Esophagus muscularis mucosa (tissue), 4 donors: ENCODE measurements around the gene CCDC85C. TPM values are rescaled to one million over a fixed set of nuclear protein-coding genes. Genes with fewer than 3 reads are reported as not detected.

Source experiments
- DNase-seq: peaks from one replicate; pipeline ENCODE4 v3.0.0-alpha.2; 2017; ENCODE audit errors: extremely low spot score
- H3K27ac ChIP-seq, 4 donors: fragments of 200-600 bp; sonication (generic); replicated peaks in 1 of 4; 1 replicate in 3 of 4; 2 replicates in 1 of 4; pipeline ENCODE4 v1.5.1; 2016 to 2019; ENCODE audit warnings: mild to moderate bottlenecking in 1 of 4
- H3K27me3 ChIP-seq, 4 donors: fragments of 200-600 bp; sonication (generic); one replicate each; pipeline versions ENCODE4 v1.5.1 to v1.6.0; 2016 to 2019
- H3K36me3 ChIP-seq, 4 donors: fragments of 200-600 bp; sonication (generic); one replicate each; pipeline ENCODE4 v1.5.1; 2016 to 2019
- H3K4me1 ChIP-seq, 4 donors: fragments of 200-600 bp; sonication (generic); one replicate each; pipeline ENCODE4 v1.5.1; 2016 to 2019
- H3K4me3 ChIP-seq, 4 donors: fragments of 200-600 bp; sonication (generic); 1 replicate in 2 of 4; 2 replicates in 2 of 4; pipeline ENCODE4 v1.5.1; 2016 to 2019; ENCODE audit warnings: mild to moderate bottlenecking in 4 of 4, moderate library complexity in 1 of 4
- H3K9me3 ChIP-seq, 4 donors: fragments of 200-600 bp; sonication (generic); 1 replicate in 3 of 4; 2 replicates in 1 of 4; pipeline ENCODE4 v1.5.1; 2016 to 2019
- CTCF ChIP-seq, 3 experiments: fragments of 200-600 bp in 2 of 3; fragments of 450-650 bp in 1 of 3; sonication (generic) in 2 of 3; IDR thresholded peaks; one replicate each; pipeline ENCODE4 v1.5.1; 2017 to 2019; ENCODE audit warnings: antibody characterized with exemption in 3 of 3, mild to moderate bottlenecking in 2 of 3, moderate library complexity in 1 of 3
- EP300 ChIP-seq: sonication (generic); formaldehyde crosslinking; IDR thresholded peaks from one replicate; pipeline ENCODE4 v1.6.1; 2017; ENCODE audit warnings: antibody characterized with exemption
- POLR2A ChIP-seq: fragments of 450-650 bp; IDR thresholded peaks from one replicate; pipeline ENCODE4 v1.6.1; 2017; ENCODE audit warnings: antibody characterized with exemption, moderate library complexity, mild to moderate bottlenecking, low read depth
- POLR2AphosphoS5 ChIP-seq, 2 donors: sonication (generic); formaldehyde crosslinking; IDR thresholded peaks; one replicate each; pipeline ENCODE4 v1.6.1; 2017; ENCODE audit warnings: antibody characterized with exemption in 2 of 2
- WGBS: methylation state at CpG from one replicate; pipeline ENCODE4 v1.1.5; 2018; 5-methylcytosine and 5-hydroxymethylcytosine counted together
- intact Hi-C: fragments of 100-400 bp; cut with DNase I; formaldehyde crosslinking; loops from one replicate; pipeline ENCODE4 v1.15.1; 2023
- total RNA-seq, 4 donors: library from RNA; depleted of rRNA; stranded (reverse); fragments of >200 nt; gene quantifications; one replicate each; pipeline versions ENCODE4 v1.1.0 to v1.2.1, GENCODE V29; 2016

Gene CCDC85C
- total RNA-seq, 4 donors from 2014 or later, result 17.9 to 48.7 (median 30.8) TPM

DNA sequence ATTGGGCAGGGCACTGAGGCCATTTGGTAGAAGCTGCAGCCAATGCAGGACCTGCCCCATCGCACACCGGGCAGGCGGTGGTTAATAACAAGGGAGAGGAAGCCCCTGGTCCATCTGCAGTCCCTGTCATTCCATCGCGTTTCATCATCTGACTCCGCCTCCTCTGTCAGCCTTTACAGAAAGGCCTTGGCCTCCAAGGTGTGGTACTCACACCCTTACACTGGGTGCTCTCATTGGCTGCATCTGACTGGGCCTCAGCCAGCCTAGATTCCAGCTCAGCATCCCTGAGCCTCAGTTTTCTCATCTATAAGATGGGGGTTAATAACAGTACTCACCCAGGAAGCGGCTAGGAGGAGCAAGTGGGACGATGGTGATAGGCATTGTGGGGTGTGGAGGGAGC, 26.2 kb upstream of the CCDC85C start:
- no peak for TF ChIP-seq POLR2A
- no peak for TF ChIP-seq POLR2AphosphoS5 (IDR thresholded peaks at IDR 0.05)
- TF ChIP-seq EP300, result no peak
- no peak for TF ChIP-seq CTCF (IDR thresholded peaks at IDR 0.05)
- no peaks in the 10 kb centered on the region for H3K36me3 ChIP-seq
- H3K27ac ChIP-seq, result no peak overlapping the region
- no peak for DNase-seq
- H3K4me1 ChIP-seq, result peaks cover 7 to 9% (median 7%) of the 10 kb centered on the region in 4 donors
- H3K27me3 ChIP-seq, result no peaks in the 10 kb centered on the region
- H3K9me3 ChIP-seq, result no peaks in the 10 kb centered on the region
- WGBS, result 69% methylated on average over 8 of the region's 8 CpGs
- intact Hi-C loops, result no loop called here
- H3K4me3 ChIP-seq, result no peak overlapping the region

GRCh38 chr14:99628887-99629618, 25.0 kb upstream of the CCDC85C start:
- Histone ChIP-seq H3K27ac (no peak overlapping the region), H3K4me3 (no peak overlapping the region), H3K4me1 (peaks cover 7 to 13% (median 10%) of the 10 kb centered on the region in 4 donors), H3K36me3 (no peaks in the 10 kb centered on the region), H3K9me3 (no peaks in the 10 kb centered on the region), H3K27me3 (no peaks in the 10 kb centered on the region)
- intact Hi-C loops, result loop anchor here (2.0 kb wide), 1 partner anchor 110 kb away; no protein-coding TSS in a partner anchor
- no peak for DNase-seq
- 38% methylated on average over 12 of the region's 20 CpGs for WGBS
- TF ChIP-seq CTCF (IDR thresholded peaks at IDR 0.05) (peak in 2 of 3 experiments; percentile 96 to 98), POLR2A (no peak), POLR2AphosphoS5 (IDR thresholded peaks at IDR 0.05) (peak in 1 of 2 donors; percentile 50), EP300 (no peak)

DNA sequence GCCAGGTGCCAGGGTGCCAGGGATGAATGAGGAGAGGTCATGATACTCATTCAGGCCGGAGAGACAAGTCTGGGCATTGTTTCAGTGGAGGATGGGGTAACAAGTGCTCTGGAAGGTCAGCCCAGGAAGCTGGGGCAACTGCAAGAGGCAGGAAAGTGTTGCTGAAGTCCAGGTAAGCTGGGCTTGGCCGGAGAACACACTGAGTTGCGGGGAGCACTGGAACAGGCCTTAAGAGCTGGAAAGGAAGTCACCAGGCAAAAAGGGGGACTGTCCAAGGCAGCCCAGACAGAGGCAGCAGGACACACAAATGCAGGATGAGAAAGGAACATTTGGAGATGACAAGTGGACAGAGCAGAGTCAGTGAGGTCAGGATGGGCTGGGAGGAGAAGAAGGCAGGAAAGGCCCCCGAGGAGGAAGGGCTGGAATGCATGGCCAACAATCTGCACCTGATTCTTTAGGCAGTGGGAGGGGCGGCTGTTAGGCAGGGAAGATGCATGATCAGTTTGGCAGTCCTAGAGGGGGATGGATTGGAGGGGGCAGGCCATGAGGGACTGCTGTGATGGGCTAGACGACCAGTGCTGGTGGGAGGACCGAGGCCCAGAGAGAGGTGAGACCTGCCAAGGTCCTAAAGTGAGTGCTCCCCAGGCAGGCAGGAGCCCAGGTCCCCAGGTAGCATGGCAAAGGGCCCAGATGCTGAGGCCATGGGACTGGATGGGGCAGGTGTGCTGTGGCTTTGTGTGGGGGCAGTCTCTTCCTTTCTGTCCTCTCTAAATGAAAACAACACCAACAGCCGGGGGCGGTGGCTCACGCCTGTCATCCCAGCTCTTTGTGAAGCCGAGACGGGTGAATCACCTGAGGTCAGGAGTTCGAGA, 23.7 kb upstream of the CCDC85C start:
- Histone ChIP-seq H3K27ac (no peak overlapping the region), H3K36me3 (no peaks in the 10 kb centered on the region), H3K9me3 (no peaks in the 10 kb centered on the region), H3K4me3 (no peak overlapping the region), H3K4me1 (peaks cover 7 to 23% (median 20%) of the 10 kb centered on the region in 4 donors), H3K27me3 (no peaks in the 10 kb centered on the region)
- TF ChIP-seq CTCF (IDR thresholded peaks at IDR 0.05), result no peak
- TF ChIP-seq POLR2A, result no peak
- no peak for TF ChIP-seq EP300
- no peak for TF ChIP-seq POLR2AphosphoS5 (IDR thresholded peaks at IDR 0.05)
- DNase-seq, result no peak
- 78% methylated on average over 10 of the region's 13 CpGs for WGBS
- intact Hi-C loops, result loop anchor here (2.0 kb wide), 1 partner anchor 109 kb away; no protein-coding TSS in a partner anchor

DNA sequence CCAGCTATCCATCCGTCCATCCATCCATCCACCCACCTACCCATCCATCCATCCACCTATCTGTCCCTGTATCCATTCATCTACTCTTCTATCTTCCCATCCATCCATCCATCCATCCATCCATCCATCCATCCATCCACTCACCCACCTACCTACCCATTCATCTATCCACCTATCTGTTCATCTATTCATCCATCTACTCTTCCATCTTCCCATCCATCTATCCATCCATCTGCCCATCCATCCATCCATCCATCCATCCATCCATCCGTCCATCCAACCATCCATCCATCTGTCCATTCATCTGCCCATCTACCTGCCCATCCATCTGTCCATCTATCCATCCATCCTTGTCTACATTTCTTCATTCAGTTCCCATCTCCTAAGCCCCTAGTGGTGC, 23.1 kb upstream of the CCDC85C start:
- no peak overlapping the region for H3K27ac ChIP-seq
- no peak for DNase-seq
- peaks cover 7 to 24% (median 20%) of the 10 kb centered on the region in 4 donors for H3K4me1 ChIP-seq
- H3K4me3 ChIP-seq, result no peak overlapping the region
- no peaks in the 10 kb centered on the region for H3K27me3 ChIP-seq
- 94% methylated on average over 2 of the region's 2 CpGs for WGBS
- intact Hi-C loops, result no loop called here
- no peaks in the 10 kb centered on the region for H3K9me3 ChIP-seq
- no peaks in the 10 kb centered on the region for H3K36me3 ChIP-seq
- TF ChIP-seq POLR2AphosphoS5 (IDR thresholded peaks at IDR 0.05) (no peak), EP300 (no peak)
